GM12878 (cell line): ENCODE measurements around the gene SH3GL3. TPM values are rescaled to one million over a fixed set of nuclear protein-coding genes. Genes with fewer than 3 reads are reported as not detected.

Source experiments
- ATAC-seq: fragments of 200-7000 bp; cut with Tn5 transposase; 3 replicates; pipeline ENCODE4 v1.9.1; 2020; ENCODE audit warnings: mild to moderate bottlenecking, moderate library complexity
- BruUV-seq: library from RNA; stranded (reverse); fragments of 400-500 nt; replicated peaks from 2 replicates; lab custom pipeline; 2021; lab: Mats Ljungman, UMichigan
- CTCF ChIA-PET: fragments of 300-600 bp; sonication (Branson Sonifier 250); formaldehyde crosslinking; extraction: SDS; loops from one replicate; lab custom pipeline; 2021; ENCODE audit warnings: inconsistent platforms; lab: Yijun Ruan, JAX
- POLR2A ChIA-PET: fragments of 350-600 bp; formaldehyde crosslinking; extraction: SDS; loops from one replicate; lab custom pipeline; 2021; ENCODE audit warnings: inconsistent platforms; lab: Charles Lee
- RAD21 ChIA-PET: fragments of 300-600 bp; sonication (Branson Sonifier 250); formaldehyde crosslinking; loops from one replicate; lab custom pipeline; 2023; ENCODE audit warnings: antibody characterized with exemption; ENCODE audit not compliant: unreplicated experiment; lab: Charles Lee
- SMC1A ChIA-PET: fragments of 300-600 bp; sonication (Branson Sonifier 250); formaldehyde crosslinking; loops from one replicate; lab custom pipeline; 2023; ENCODE audit not compliant: unreplicated experiment, uncharacterized antibody; lab: Charles Lee
- DNase-seq: peaks from one replicate; pipeline ENCODE4 v3.0.0-alpha.2; 2011; ENCODE audit warnings: low read depth, low spot score
- FAIRE-seq: peaks from 3 replicates; lab custom pipeline; 2011; peaks lifted over from hg19 to GRCh38; lab: Jason Lieb, UNC
- H2AFZ ChIP-seq: 2 replicates; pipeline ENCODE4 v1.6.0; 2011; ENCODE audit warnings: low read depth, low read length, control low read depth; ENCODE audit not compliant: control insufficient read depth
- H3K27ac ChIP-seq: 2 replicates; pipeline ENCODE4 v1.5.1; 2011; ENCODE audit warnings: control low read depth; ENCODE audit not compliant: control insufficient read depth, insufficient read depth
- H3K27me3 ChIP-seq, 2 experiments: replicated peaks in 1 of 2; 2 replicates each; pipeline versions ENCODE4 v1.6.0 to v1.6.1; 2011; ENCODE audit warnings: low read length in 1 of 2; ENCODE audit not compliant: control insufficient read depth in 2 of 2, insufficient read depth in 2 of 2
- H3K36me3 ChIP-seq, 2 experiments: 2 replicates each; pipeline ENCODE4 v1.5.1; 2011; ENCODE audit warnings: low read length in 1 of 2; ENCODE audit not compliant: control insufficient read depth in 2 of 2, insufficient read depth in 2 of 2
- H3K4me1 ChIP-seq: 2 replicates; pipeline ENCODE4 v1.6.1; 2011; ENCODE audit warnings: mild to moderate bottlenecking, low read length, moderate library complexity, mixed read lengths; ENCODE audit not compliant: control insufficient read depth, insufficient read depth
- H3K4me2 ChIP-seq: 2 replicates; pipeline ENCODE4 v1.6.0; 2011; ENCODE audit warnings: control low read depth; ENCODE audit not compliant: control insufficient read depth, insufficient read depth
- H3K4me3 ChIP-seq: fragments of 200-600 bp; sonication (generic); 2 replicates; pipeline ENCODE4 v1.5.1; 2016
- H3K79me2 ChIP-seq: 2 replicates; pipeline ENCODE4 v1.6.0; 2011; ENCODE audit warnings: low read length; ENCODE audit not compliant: control insufficient read depth, insufficient read depth
- H3K9ac ChIP-seq: 2 replicates; pipeline ENCODE4 v1.8.0; 2011; ENCODE audit warnings: low read length, control low read depth, mixed read lengths; ENCODE audit not compliant: control insufficient read depth, insufficient read depth
- H3K9me3 ChIP-seq: replicated peaks from 3 replicates; pipeline ENCODE4 v1.5.1; 2011; ENCODE audit warnings: mild to moderate bottlenecking, low read length; ENCODE audit not compliant: control insufficient read depth, insufficient read depth
- H4K20me1 ChIP-seq: 2 replicates; pipeline ENCODE4 v1.6.0; 2011; ENCODE audit not compliant: control insufficient read depth, insufficient read depth
- MEF2B ChIP-seq: fragments of 450-650 bp; IDR thresholded peaks from 2 replicates; pipeline ENCODE4 v1.6.1; 2018; ENCODE audit warnings: mild to moderate bottlenecking, moderate library complexity; ENCODE audit not compliant: partially characterized antibody, poor library complexity, severe bottlenecking
- PAX5 ChIP-seq: IDR thresholded peaks from 2 replicates; pipeline ENCODE4 v1.6.1; 2011; ENCODE audit warnings: low read depth, low read length, borderline replicate concordance
- SRF ChIP-seq, 2 experiments: IDR thresholded peaks; 2 replicates each; pipeline ENCODE4 v1.6.1; 2011; ENCODE audit warnings: low read depth in 2 of 2, low read length in 2 of 2, mild to moderate bottlenecking in 1 of 2, moderate library complexity in 1 of 2
- YY1 ChIP-seq: IDR thresholded peaks from 2 replicates; pipeline ENCODE4 v1.6.1; 2011; ENCODE audit warnings: low read depth, mild to moderate bottlenecking, low read length
- ZBTB11 ChIP-seq: fragments of 450-650 bp; formaldehyde crosslinking; IDR thresholded peaks from 2 replicates; pipeline ENCODE4 v1.5.0; 2022; ENCODE audit warnings: mild to moderate bottlenecking, missing genetic modification characterization
- ZNF24 ChIP-seq: fragments of 450-650 bp; IDR thresholded peaks from 2 replicates; pipeline ENCODE4 v1.6.1; 2017; ENCODE audit warnings: antibody characterized with exemption, mild to moderate bottlenecking
- ZNF274 ChIP-seq: IDR thresholded peaks from one replicate; pipeline ENCODE4 v1.8.0; 2011; ENCODE audit not compliant: insufficient read length, insufficient read depth
- WGBS: methylation state at CpG from one replicate; pipeline ENCODE4 v1.1.6; 2016; ENCODE audit warnings: low lambda C conversion rate; ENCODE audit not compliant: insufficient replicate concordance, insufficient coverage; ENCODE audit errors: missing lambda C conversion rate; 5-methylcytosine and 5-hydroxymethylcytosine counted together
- in situ Hi-C: fragments of 300-500 bp; cut with MboI; formaldehyde crosslinking; loops from 9 replicates; pipeline ENCODE4 v1.14.3; 2018; ENCODE audit warnings: mixed read lengths
- intact Hi-C: fragments of 100-400 bp; cut with micrococcal nuclease; formaldehyde crosslinking; loops from one replicate; pipeline ENCODE4 v1.14.2; 2022; ENCODE audit not compliant: unreplicated experiment
- polyA plus RNA-seq, 11 experiments: library from polyadenylated mRNA; depleted of rRNA in 4 of 11; unstranded in 6 of 11; stranded (reverse) in 5 of 11; fragments of >200 nt; fragmentation: Nextera tagmentation in 4 of 11; fragmentation: Illumina TruSeq in 1 of 11; extraction: Ambion mirVana in 4 of 11; extraction: Trizol in 1 of 11; gene quantifications; 1 replicate in 1 of 11; 2 replicates in 10 of 11; pipeline versions ENCODE4 v1.2.1 to v1.2.3, GENCODE V29; 2011 to 2016; ENCODE audit warnings: inconsistent platforms in 2 of 11, missing spikeins in 2 of 11, low read depth in 1 of 11
- total RNA-seq, 4 experiments: library from RNA; depleted of rRNA in 3 of 4; stranded (reverse); fragments of >200 nt in 3 of 4; fragmentation: Illumina TruSeq in 1 of 4; extraction: Trizol in 1 of 4; gene quantifications; 2 replicates each; pipeline versions ENCODE4 v1.2.1 to v1.2.3, GENCODE V29; 2013 to 2021

SH3GL3 gene
- total and polyA plus RNA-seq, 10 of the 15 experiments (the other 5 are each of a cell fraction or from before 2014, with no cell fraction given) = not detected

- CTCF ChIA-PET = no interaction called here
Measured at GRCh38 chr15:83476708-83477107, 29.6 kb downstream of the SH3GL3 start.

More at GRCh38 chr15:83476708-83477107, 29.6 kb downstream of the SH3GL3 start:
- Histone ChIP-seq H3K4me1 (no peaks in the 10 kb centered on the region), H3K4me3 (no peak overlapping the region), H4K20me1 (no peaks in the 10 kb centered on the region), H2AFZ (no peak overlapping the region), H3K4me2 (no peak overlapping the region), H3K9me3 (no peaks in the 10 kb centered on the region), H3K79me2 (no peaks in the 10 kb centered on the region), H3K27me3 (no peaks in the 10 kb centered on the region), H3K9ac (no peak overlapping the region), H3K36me3 (no peaks in the 10 kb centered on the region), H3K27ac (no peak overlapping the region)
- no peak for FAIRE-seq
- ChIA-PET SMC1A (no interaction called here), POLR2A (no interaction called here), RAD21 (no interaction called here)
- no peak for DNase-seq
- WGBS = 15% methylated on average over 2 of the region's 2 CpGs
- intact Hi-C loops = no loop called here
- TF ChIP-seq YY1 (no peak), ZNF24 (no peak), ZBTB11 (CRISPR knock-in tag) (no peak), PAX5 (no peak), MEF2B (no peak), ZNF274 (no peak), SRF (IDR thresholded peaks at IDR 0.05; ENCODE audit: low read depth in 2 of 2, low read length in 2 of 2) (no peak)
- in situ Hi-C loops = no loop called here
- BruUV-seq = no TSS peak
- no peak for ATAC-seq
